UCSD-AML1 (cell line): Measurements from ENCODE around the gene MEGF6.

Experiments used
- DNase-seq: peaks from one replicate; lab custom pipeline; 2025; ENCODE audit not compliant: unreplicated experiment; lab: John Stamatoyannopoulos, UW

MEGF6 gene

GRCh38 chr1:3490046-3490745, 121.1 kb downstream of the MEGF6 start:
- DNase-seq: no peak

GRCh38 chr1:3488432-3488831, 122.9 kb downstream of the MEGF6 start:
- no peak for DNase-seq

- no peak for DNase-seq
These were observed 126.3 kb downstream of the MEGF6 start for GRCh38 chr1:3485016-3485415.

- peak; percentile 48 for DNase-seq
These were observed 127.4 kb downstream of the MEGF6 start for GRCh38 chr1:3483801-3484444.

GRCh38 chr1:3483380-3483779, 127.9 kb downstream of the MEGF6 start:
- DNase-seq: no peak

- DNase-seq: no peak
These were observed 128.9 kb downstream of the MEGF6 start for GRCh38 chr1:3482378-3482849.

GRCh38 chr1:3481836-3482375, 129.4 kb downstream of the MEGF6 start:
- DNase-seq: no peak

GRCh38 chr1:3481046-3481445, 130.3 kb downstream of the MEGF6 start:
- DNase-seq: no peak

- DNase-seq: no peak
These were observed 131.0 kb downstream of the MEGF6 start for GRCh38 chr1:3480369-3480719.

GRCh38 chr1:3479511-3480368, 131.6 kb downstream of the MEGF6 start:
- no peak for DNase-seq

- DNase-seq: no peak
These were observed 133.1 kb downstream of the MEGF6 start for GRCh38 chr1:3478187-3478586.

GRCh38 chr1:3477241-3477995, 133.9 kb downstream of the MEGF6 start:
- no peak for DNase-seq

GRCh38 chr1:3476666-3477065, 134.6 kb downstream of the MEGF6 start:
- no peak for DNase-seq

- no peak for DNase-seq
These were observed 135.3 kb downstream of the MEGF6 start for GRCh38 chr1:3475839-3476573.

GRCh38 chr1:3474421-3474820, 136.9 kb downstream of the MEGF6 start:
- DNase-seq: no peak

GRCh38 chr1:3474016-3474415, 137.3 kb downstream of the MEGF6 start:
- DNase-seq: no peak

GRCh38 chr1:3473381-3473844, 137.9 kb downstream of the MEGF6 start:
- no peak for DNase-seq

GRCh38 chr1:3472906-3473305, 138.4 kb downstream of the MEGF6 start:
- no peak for DNase-seq

GRCh38 chr1:3472088-3472850, 139.0 kb downstream of the MEGF6 start:
- no peak for DNase-seq
